ENCODE data around the gene SIK1. TPM values are rescaled to one million over a fixed set of nuclear protein-coding genes. Genes with fewer than 3 reads are reported as not detected.
"Not testable (repeated sequence)": the region's sequence is repeated elsewhere in the genome, so short reads cannot be mapped to it uniquely, and the experiment has no call there.

Gene SIK1
- polyA plus RNA-seq, 1 experiment, result 1.4 TPM

GRCh38 chr21:43455717-43456116 is 28.8 kb upstream of the SIK1 start:
- POLR2A ChIA-PET; H3K9me3 ChIP-seq (ENCODE audit: control insufficient read depth, insufficient read depth, low read length); DNase-seq (ENCODE audit: low read depth, low spot score); H3K27ac ChIP-seq (ENCODE audit: low read depth, low read length); CTCF ChIA-PET; H3K4me3 ChIP-seq (ENCODE audit: low read depth, low read length); H3K27me3 ChIP-seq (ENCODE audit: control insufficient read depth, insufficient read depth, low read length): not testable (repeated sequence)

DNA sequence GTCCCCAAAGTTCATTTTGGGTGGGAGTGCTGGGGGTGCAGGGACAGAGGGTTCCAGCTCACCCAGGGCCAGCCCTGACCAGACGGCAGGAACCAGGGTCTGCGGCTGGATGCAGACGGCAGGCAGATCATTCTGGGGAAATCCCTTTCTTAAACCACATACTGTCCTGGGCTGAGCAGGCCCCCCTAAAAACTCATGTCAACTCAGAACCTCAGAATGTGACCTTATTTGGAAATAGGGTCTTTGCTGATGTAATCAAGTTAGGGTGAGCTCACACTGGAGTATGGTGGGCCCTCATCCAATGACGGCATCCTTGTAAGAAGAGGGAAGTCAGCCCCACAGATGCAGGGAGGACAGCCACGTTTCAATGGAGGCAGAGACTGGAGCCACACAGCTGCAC is 27.2 kb upstream of the SIK1 start:
- DNase-seq (ENCODE audit: low read depth, low spot score); CTCF ChIA-PET; H3K27ac ChIP-seq (ENCODE audit: low read depth, low read length); POLR2A ChIA-PET; H3K9me3 ChIP-seq (ENCODE audit: control insufficient read depth, insufficient read depth, low read length); H3K27me3 ChIP-seq (ENCODE audit: control insufficient read depth, insufficient read depth, low read length); H3K4me3 ChIP-seq (ENCODE audit: low read depth, low read length): not testable (repeated sequence)

GRCh38 chr21:43451850-43452249 is 24.9 kb upstream of the SIK1 start:
- POLR2A ChIA-PET; CTCF ChIA-PET; H3K9me3 ChIP-seq (ENCODE audit: control insufficient read depth, insufficient read depth, low read length); H3K27me3 ChIP-seq (ENCODE audit: control insufficient read depth, insufficient read depth, low read length); DNase-seq (ENCODE audit: low read depth, low spot score); H3K4me3 ChIP-seq (ENCODE audit: low read depth, low read length); H3K27ac ChIP-seq (ENCODE audit: low read depth, low read length): not testable (repeated sequence)

- H3K9me3 ChIP-seq (ENCODE audit: control insufficient read depth, insufficient read depth, low read length); H3K27ac ChIP-seq (ENCODE audit: low read depth, low read length); H3K27me3 ChIP-seq (ENCODE audit: control insufficient read depth, insufficient read depth, low read length); POLR2A ChIA-PET; DNase-seq (ENCODE audit: low read depth, low spot score); H3K4me3 ChIP-seq (ENCODE audit: low read depth, low read length); CTCF ChIA-PET: not testable (repeated sequence)
Observed at GRCh38 chr21:43450287-43450686, 23.4 kb upstream of the SIK1 start.

DNA sequence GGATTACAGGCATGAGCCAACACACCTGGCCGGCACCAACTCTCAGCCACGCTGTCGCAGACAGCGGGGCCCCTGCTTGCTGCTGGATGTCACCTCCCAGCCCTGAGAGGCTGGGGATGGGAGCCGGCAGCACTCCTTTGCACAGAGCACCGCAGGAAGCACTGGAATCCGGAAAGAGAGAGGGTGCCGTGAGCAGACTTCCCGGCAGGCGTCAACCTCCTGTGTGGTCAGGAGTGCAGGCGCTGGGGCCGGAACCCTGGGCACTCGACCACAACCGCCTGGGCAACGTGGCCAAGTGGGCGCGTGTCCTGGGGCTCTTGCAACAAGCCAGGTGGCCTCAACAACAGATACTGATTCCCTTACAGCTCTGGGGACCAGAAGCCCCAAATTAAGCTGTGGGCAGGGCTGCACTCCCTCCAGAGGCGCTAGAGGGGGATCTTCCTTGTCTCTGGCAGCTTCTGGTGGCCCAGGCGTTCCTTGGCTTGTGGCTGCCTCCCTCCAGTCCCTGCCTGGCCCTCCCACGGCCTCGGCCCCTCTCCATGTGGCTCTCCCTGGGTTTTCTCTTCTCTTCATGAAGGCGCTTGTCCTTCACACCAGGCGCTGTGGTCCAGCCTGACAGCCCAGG is 20.5 kb upstream of the SIK1 start:
- H3K4me3 ChIP-seq (ENCODE audit: low read depth, low read length); DNase-seq (ENCODE audit: low read depth, low spot score); POLR2A ChIA-PET; H3K9me3 ChIP-seq (ENCODE audit: control insufficient read depth, insufficient read depth, low read length); H3K27me3 ChIP-seq (ENCODE audit: control insufficient read depth, insufficient read depth, low read length); CTCF ChIA-PET; H3K27ac ChIP-seq (ENCODE audit: low read depth, low read length): not testable (repeated sequence)

DNA sequence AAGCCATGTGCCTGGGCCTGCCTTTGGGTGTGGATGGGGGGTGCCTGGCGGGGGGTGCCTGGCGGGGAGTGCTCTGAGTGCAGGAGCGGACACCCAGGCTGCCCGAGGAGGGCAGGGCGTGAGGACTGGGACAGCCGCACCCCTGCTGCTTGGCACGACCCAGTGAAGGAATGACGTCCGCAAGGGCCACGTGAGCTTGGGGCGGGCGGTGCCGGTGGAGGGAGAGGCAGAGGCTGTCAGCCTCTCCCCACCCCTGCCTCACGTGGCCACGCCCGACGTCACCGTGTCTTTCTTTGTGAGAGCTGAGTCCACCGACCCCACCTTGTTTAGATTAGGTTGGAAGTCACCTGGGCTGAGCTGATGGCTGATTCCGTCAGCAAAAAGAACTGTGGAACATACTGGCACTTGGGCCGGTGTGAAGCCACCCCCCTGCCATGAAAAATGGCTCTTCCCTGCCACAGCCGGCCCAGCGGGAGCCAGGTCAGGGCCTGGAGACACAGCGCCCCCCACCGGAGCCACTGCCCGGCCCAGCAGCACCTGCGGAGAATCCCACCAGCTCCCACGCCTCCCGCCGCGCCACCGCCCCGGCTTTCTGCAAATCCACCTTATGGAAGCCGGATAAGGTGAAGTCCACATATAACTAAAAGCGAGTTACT is 19.5 kb upstream of the SIK1 start:
- H3K4me3 ChIP-seq (ENCODE audit: low read depth, low read length); DNase-seq (ENCODE audit: low read depth, low spot score); H3K27ac ChIP-seq (ENCODE audit: low read depth, low read length); H3K27me3 ChIP-seq (ENCODE audit: control insufficient read depth, insufficient read depth, low read length); CTCF ChIA-PET; POLR2A ChIA-PET; H3K9me3 ChIP-seq (ENCODE audit: control insufficient read depth, insufficient read depth, low read length): not testable (repeated sequence)

DNA sequence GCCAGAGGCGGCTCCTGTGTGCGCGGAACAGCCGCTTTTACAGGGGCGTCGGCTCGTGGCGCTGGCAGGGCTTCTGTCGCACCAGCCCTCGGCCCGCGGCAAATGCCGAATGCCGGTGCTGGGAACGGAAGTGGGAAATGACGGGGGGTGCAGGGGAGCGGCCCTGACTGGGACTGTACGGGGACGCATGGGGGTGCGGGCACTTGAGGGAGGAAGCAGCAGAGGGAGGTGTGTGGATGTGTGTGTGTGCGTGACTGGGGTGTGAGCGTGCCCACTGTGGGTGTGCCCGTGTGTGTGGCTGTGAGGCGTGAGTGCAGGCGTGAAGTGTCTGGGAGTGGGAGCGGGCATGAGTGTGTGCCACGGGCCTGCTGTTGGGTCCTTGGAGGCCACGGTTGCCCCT is 17.6 kb upstream of the SIK1 start:
- H3K27me3 ChIP-seq (ENCODE audit: control insufficient read depth, insufficient read depth, low read length); CTCF ChIA-PET; DNase-seq (ENCODE audit: low read depth, low spot score); H3K4me3 ChIP-seq (ENCODE audit: low read depth, low read length); H3K9me3 ChIP-seq (ENCODE audit: control insufficient read depth, insufficient read depth, low read length); H3K27ac ChIP-seq (ENCODE audit: low read depth, low read length); POLR2A ChIA-PET: not testable (repeated sequence)

DNA sequence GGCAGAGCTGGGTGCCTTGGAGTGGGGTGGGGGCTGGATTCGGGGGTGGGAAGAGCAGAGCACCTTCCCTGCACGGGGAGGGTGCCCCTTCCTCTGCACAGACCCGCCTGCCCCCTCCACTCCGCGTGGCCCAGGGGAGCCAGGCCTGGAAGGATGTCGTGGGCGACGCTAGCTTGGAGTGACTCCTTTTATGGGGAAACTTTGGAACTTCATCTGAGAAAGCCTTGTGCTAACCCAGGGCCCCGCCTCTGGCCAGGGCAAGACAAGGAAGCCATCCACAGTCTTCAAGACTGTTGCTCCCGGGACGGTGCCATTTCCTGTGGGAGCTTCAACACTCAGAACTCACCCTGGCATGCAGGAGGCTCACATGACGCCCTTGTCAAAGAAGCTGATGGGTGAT is 15.6 kb upstream of the SIK1 start:
- POLR2A ChIA-PET; CTCF ChIA-PET; H3K27me3 ChIP-seq (ENCODE audit: control insufficient read depth, insufficient read depth, low read length); H3K4me3 ChIP-seq (ENCODE audit: low read depth, low read length); H3K9me3 ChIP-seq (ENCODE audit: control insufficient read depth, insufficient read depth, low read length); H3K27ac ChIP-seq (ENCODE audit: low read depth, low read length); DNase-seq (ENCODE audit: low read depth, low spot score): not testable (repeated sequence)

DNA sequence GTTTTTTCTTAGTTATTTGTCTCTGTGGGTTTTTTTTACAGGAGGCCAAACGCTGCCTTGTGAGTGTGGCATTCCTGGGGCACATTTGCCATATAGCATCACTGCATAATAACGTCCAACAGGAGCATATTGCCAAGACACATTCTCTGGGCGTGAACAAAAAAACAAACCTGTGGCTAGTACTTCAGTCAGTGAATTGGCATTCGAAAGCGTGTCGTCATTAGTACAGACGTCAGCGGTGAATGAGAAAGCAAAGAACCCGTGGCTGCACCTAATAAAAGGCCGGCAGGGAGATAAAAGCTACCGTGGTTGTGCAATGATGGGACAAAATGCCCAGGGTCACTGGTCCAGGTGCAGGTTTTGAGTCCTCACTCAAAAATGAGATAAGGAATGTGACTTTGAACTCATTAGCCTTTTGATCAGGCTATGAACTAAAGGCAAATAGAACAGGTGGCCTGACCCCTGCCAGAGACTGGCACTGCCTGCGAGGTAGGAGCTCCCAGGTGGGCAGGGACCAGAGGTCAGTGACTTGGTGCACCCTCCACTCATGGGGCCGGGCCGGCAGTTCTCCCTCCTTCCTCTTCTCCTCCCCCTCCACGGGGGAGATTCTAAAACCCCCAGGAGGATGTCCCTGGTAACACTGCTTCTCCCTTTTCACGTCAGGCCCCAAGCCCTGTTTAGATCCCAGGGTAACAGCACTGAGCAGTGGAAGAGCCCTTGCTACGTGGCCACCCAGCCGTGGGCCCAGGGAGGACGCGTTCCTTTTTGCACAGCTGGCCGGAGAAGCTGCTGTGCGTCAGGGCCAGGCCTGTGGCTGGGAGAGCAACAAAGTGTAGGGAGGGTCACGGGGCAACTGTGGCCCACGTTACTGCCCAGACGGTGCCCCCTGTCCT is 14.2 kb upstream of the SIK1 start:
- H3K27ac ChIP-seq (ENCODE audit: low read depth, low read length); POLR2A ChIA-PET; H3K27me3 ChIP-seq (ENCODE audit: control insufficient read depth, insufficient read depth, low read length); DNase-seq (ENCODE audit: low read depth, low spot score); CTCF ChIA-PET; H3K9me3 ChIP-seq (ENCODE audit: control insufficient read depth, insufficient read depth, low read length); H3K4me3 ChIP-seq (ENCODE audit: low read depth, low read length): not testable (repeated sequence)

GRCh38 chr21:43439316-43440075 is 12.6 kb upstream of the SIK1 start:
- DNase-seq (ENCODE audit: low read depth, low spot score); POLR2A ChIA-PET; H3K9me3 ChIP-seq (ENCODE audit: control insufficient read depth, insufficient read depth, low read length); H3K4me3 ChIP-seq (ENCODE audit: low read depth, low read length); H3K27ac ChIP-seq (ENCODE audit: low read depth, low read length); H3K27me3 ChIP-seq (ENCODE audit: control insufficient read depth, insufficient read depth, low read length); CTCF ChIA-PET: not testable (repeated sequence)

DNA sequence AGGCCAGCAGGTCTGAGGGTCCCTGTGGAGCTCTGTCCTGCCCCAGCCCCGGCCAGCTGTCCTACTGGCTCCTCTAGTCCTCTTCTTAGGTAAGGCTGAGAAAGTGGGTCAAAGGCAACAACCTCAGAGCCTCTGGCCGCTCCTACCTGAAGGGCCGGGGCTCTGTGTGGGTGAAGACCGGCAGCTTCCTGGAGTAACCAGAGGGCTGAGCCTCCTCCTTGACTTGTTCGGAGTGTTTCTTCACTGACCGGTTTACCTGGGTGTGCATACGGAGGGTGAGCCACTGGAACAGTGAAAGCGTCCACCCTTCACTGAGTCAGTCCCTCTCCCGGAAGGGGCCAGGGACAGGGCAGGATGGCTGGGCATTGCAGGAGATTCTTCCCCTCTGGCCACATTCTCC is 9.3 kb upstream of the SIK1 start:
- H3K9me3 ChIP-seq (ENCODE audit: control insufficient read depth, insufficient read depth, low read length); H3K4me3 ChIP-seq (ENCODE audit: low read depth, low read length); H3K27me3 ChIP-seq (ENCODE audit: control insufficient read depth, insufficient read depth, low read length); DNase-seq (ENCODE audit: low read depth, low spot score); POLR2A ChIA-PET; H3K27ac ChIP-seq (ENCODE audit: low read depth, low read length); CTCF ChIA-PET: not testable (repeated sequence)
